ENCODE results near the gene OR13H1. TPM values are rescaled to one million over a fixed set of nuclear protein-coding genes. Genes with fewer than 3 reads are reported as not detected.

Gene OR13H1
- total and polyA plus RNA-seq, 9 of the 15 experiments (the other 6 are each of a cell fraction or from before 2014, with no cell fraction given): not detected

- Histone ChIP-seq H3K9me1 (ENCODE audit: control insufficient read depth, insufficient read depth, low read length) (no peaks in the 10 kb centered on the region), H3K79me2 (ENCODE audit: control insufficient read depth, insufficient read depth, low read length) (peaks cover 22% of the 10 kb centered on the region), H3K4me2 (ENCODE audit: insufficient read depth, low read length) (peak overlapping the region; percentile 66; the same call in 1 of the 2 replicates), H4K20me1 (replicated peaks; ENCODE audit: control insufficient read depth, insufficient read depth, low read length) (no peaks in the 10 kb centered on the region), H3K27ac (ENCODE audit: extremely low read depth, low read depth, low read length) (peak overlapping the region; percentile 65), H3K4me1 (replicated peaks in 1 of 2; ENCODE audit: control insufficient read depth in 2 of 2, insufficient read depth in 2 of 2, low read length in 2 of 2) (no peaks in the 10 kb centered on the region), H3K4me3 (peak overlapping the region; percentile 48), H3K36me3 (ENCODE audit: control insufficient read depth, insufficient read depth, low read length) (no peaks in the 10 kb centered on the region), H3K9me3 (replicated peaks; ENCODE audit: control insufficient read depth, insufficient read depth, low read depth, low read length) (no peaks in the 10 kb centered on the region; the same call in 1 of the 2 replicates), H3K27me3 (ENCODE audit: control insufficient read depth in 2 of 2, insufficient read depth in 2 of 2, low read length in 2 of 2) (no peaks in the 10 kb centered on the region), H2AFZ (ENCODE audit: low read depth, low read length) (peak overlapping the region; percentile 87), H3K9ac (ENCODE audit: insufficient read depth in 1 of 2, low read depth in 2 of 2, low read length in 2 of 2) (peak overlapping the region; percentile 52 to 71; a peak in 3 of 4 replicates)
- ATAC-seq (peak; percentile 87), DNase-seq (ENCODE audit: extremely low read depth in 1 of 4, low spot score in 3 of 4) (peak in 1 of 4 experiments; percentile 35), FAIRE-seq (no peak)
- intact Hi-C loops (cut with micrococcal nuclease): no loop called here
- BruUV-seq (replicated peaks): no TSS peak
- WGBS (ENCODE audit: insufficient coverage, low coverage, missing lambda C conversion rate): 2% methylated on average over 10 of the region's 11 CpGs
- in situ Hi-C loops (cut with MboI): no loop called here
- ChIA-PET CTCF (ENCODE audit: low intra/inter-chr PET ratio) (no interaction called here), POLR2A (interaction anchor here (0.7 to 1.2 kb wide), 3 partner anchors 10 to 54 kb away, joined by 3 to 4 read pairs (median 4); no protein-coding TSS in a partner anchor)
- peak in 1 of 2 experiments; percentile 36; a peak in 1 of 4 replicates for TF ChIP-seq FOXK2 (conservative IDR thresholded peaks at IDR 0.05 in 1 of 2, IDR thresholded peaks at IDR 0.05 in 1 of 2; ENCODE audit: low read depth in 2 of 2)
- TF ChIP-seq NFE2 (IDR thresholded peaks at IDR 0.05; ENCODE audit: low read depth): 0 out of 2 replicates have a peak, but pooled peaks have one; percentile 16
- TF ChIP-seq TAF9B (IDR thresholded peaks at IDR 0.05; ENCODE audit: partially characterized antibody): peak; percentile 63
- TF ChIP-seq POLR2A (conservative IDR thresholded peaks at IDR 0.05): peak; percentile 57; the same call in 1 of the 2 replicates
- TF ChIP-seq ATF3 (IDR thresholded peaks at IDR 0.05): peak; percentile 53
- no peak for TF ChIP-seq ATF3 (CRISPR knock-in tag; conservative IDR thresholded peaks at IDR 0.05)
- no peak for TF ChIP-seq HDGF (IDR thresholded peaks at IDR 0.05)
- no peak for TF ChIP-seq ZBTB7A (IDR thresholded peaks at IDR 0.05; ENCODE audit: borderline replicate concordance, control insufficient read depth, low read depth, low read length)
- TF ChIP-seq CEBPB (tag; IDR thresholded peaks at IDR 0.05): peak; percentile 62; the same call in 1 of the 2 replicates
- no peak for TF ChIP-seq ZNF830 (CRISPR knock-in tag; IDR thresholded peaks at IDR 0.05)
- no peak for TF ChIP-seq SMC3 (conservative IDR thresholded peaks at IDR 0.05; ENCODE audit: insufficient read depth, low read depth, low read length)
- TF ChIP-seq PPARD (CRISPR knock-in tag; IDR thresholded peaks at IDR 0.05): no peak
- TF ChIP-seq ATF6 (CRISPR knock-in tag; IDR thresholded peaks at IDR 0.05): no peak
- TF ChIP-seq TAF7 (tag; IDR thresholded peaks at IDR 0.05): peak; percentile 82
- TF ChIP-seq SUPT5H (IDR thresholded peaks at IDR 0.05): 0 out of 2 replicates have a peak, but pooled peaks have one; percentile 36
- peak; percentile 75 for TF ChIP-seq BRD9 (IDR thresholded peaks at IDR 0.05; ENCODE audit: low read depth, partially characterized antibody)
- peak in 1 of 3 experiments; percentile 33 for TF ChIP-seq YY1 (IDR thresholded peaks at IDR 0.05; ENCODE audit: borderline replicate concordance in 1 of 3, control insufficient read depth in 1 of 3, extremely low read depth in 1 of 3, insufficient read depth in 3 of 3, insufficient read length in 1 of 3, insufficient replicate concordance in 2 of 3, low read depth in 1 of 3, low read length in 2 of 3)
These were observed 34.3 kb downstream of the OR13H1 start for GRCh38 chrX:131577999-131578734.

Data from K562 (cell line).